Gastrocnemius medialis (tissue), 4 donors: ENCODE data around the gene NEMP2.

Experiments used
- CTCF ChIP-seq, 5 experiments: fragments of 450-650 bp in 3 of 5; fragments of 200-600 bp in 2 of 5; sonication (generic) in 2 of 5; IDR thresholded peaks in 4 of 5; conservative IDR thresholded peaks in 1 of 5; 1 replicate in 4 of 5; 2 replicates in 1 of 5; pipeline ENCODE4 v1.5.1; 2016 to 2019; ENCODE audit warnings: antibody characterized with exemption in 5 of 5, mild to moderate bottlenecking in 3 of 5, moderate library complexity in 3 of 5
- POLR2A ChIP-seq, 2 donors: fragments of 450-650 bp; IDR thresholded peaks; one replicate each; pipeline ENCODE4 v1.6.1; 2017; ENCODE audit warnings: antibody characterized with exemption in 2 of 2, mild to moderate bottlenecking in 2 of 2, moderate library complexity in 2 of 2

GRCh38 chr2:190569994-190570755 is 35.7 kb upstream of the NEMP2 start:
- TF ChIP-seq CTCF (IDR thresholded peaks at IDR 0.05 in 4 of 5, conservative IDR thresholded peaks at IDR 0.05 in 1 of 5) (no peak), POLR2A (IDR thresholded peaks at IDR 0.05) (no peak)
